Mucosa of stomach (tissue), 1 donor: ENCODE results near the gene TMEM151B.
"Not testable (repeated sequence)": the region's sequence is repeated elsewhere in the genome, so short reads cannot be mapped to it uniquely, and the experiment has no call there.

Experiments used
- H3K27me3 ChIP-seq: one replicate; pipeline ENCODE4 v1.7.0; 2013; ENCODE audit warnings: mild to moderate bottlenecking, low read length; ENCODE audit not compliant: control insufficient read depth, insufficient read depth
- H3K36me3 ChIP-seq: one replicate; pipeline ENCODE4 v1.7.0; 2013; ENCODE audit warnings: low read length; ENCODE audit not compliant: control insufficient read depth, insufficient read depth
- H3K4me1 ChIP-seq: one replicate; pipeline ENCODE4 v1.7.0; 2013; ENCODE audit warnings: mild to moderate bottlenecking, low read length; ENCODE audit not compliant: control insufficient read depth, insufficient read depth
- H3K4me3 ChIP-seq: one replicate; pipeline ENCODE4 v1.7.0; 2013; ENCODE audit warnings: low read length
- H3K9ac ChIP-seq: one replicate; pipeline ENCODE4 v1.7.0; 2013; ENCODE audit warnings: mild to moderate bottlenecking, low read length, moderate library complexity
- H3K9me3 ChIP-seq: one replicate; pipeline ENCODE4 v1.7.0; 2013; ENCODE audit warnings: mild to moderate bottlenecking, low read length, moderate library complexity; ENCODE audit not compliant: control insufficient read depth
- donor health status: Pancreatic carcinoma.

TMEM151B gene

GRCh38 chr6:44350650-44350994, 80.4 kb downstream of the TMEM151B start:
- H3K9me3 ChIP-seq, H3K27me3 ChIP-seq, H3K36me3 ChIP-seq, H3K4me3 ChIP-seq, H3K9ac ChIP-seq: not testable (repeated sequence)
- peaks cover 14% of the 10 kb centered on the region for H3K4me1 ChIP-seq

- Histone ChIP-seq H3K9ac (no peak overlapping the region), H3K27me3 (no peaks in the 10 kb centered on the region), H3K36me3 (no peaks in the 10 kb centered on the region), H3K4me3 (no peak overlapping the region), H3K4me1 (peaks cover 14% of the 10 kb centered on the region), H3K9me3 (no peaks in the 10 kb centered on the region)
Observed at GRCh38 chr6:44352259-44352658, 82.0 kb downstream of the TMEM151B start.

GRCh38 chr6:44353336-44353735, 83.1 kb downstream of the TMEM151B start:
- no peaks in the 10 kb centered on the region for H3K36me3 ChIP-seq
- peaks cover 14% of the 10 kb centered on the region for H3K4me1 ChIP-seq
- no peak overlapping the region for H3K9ac ChIP-seq
- H3K9me3 ChIP-seq = no peaks in the 10 kb centered on the region
- H3K27me3 ChIP-seq = no peaks in the 10 kb centered on the region
- no peak overlapping the region for H3K4me3 ChIP-seq

- Histone ChIP-seq H3K4me3 (no peak overlapping the region), H3K9ac (no peak overlapping the region), H3K9me3 (no peaks in the 10 kb centered on the region), H3K36me3 (no peaks in the 10 kb centered on the region), H3K27me3 (no peaks in the 10 kb centered on the region), H3K4me1 (peaks cover 9% of the 10 kb centered on the region)
Observed at GRCh38 chr6:44355640-44356039, 85.4 kb downstream of the TMEM151B start.

- Histone ChIP-seq H3K4me3 (no peak overlapping the region), H3K9me3 (no peaks in the 10 kb centered on the region), H3K9ac (no peak overlapping the region), H3K4me1 (peaks cover 7% of the 10 kb centered on the region), H3K27me3 (no peaks in the 10 kb centered on the region), H3K36me3 (no peaks in the 10 kb centered on the region)
Observed at GRCh38 chr6:44356487-44356886, 86.2 kb downstream of the TMEM151B start.
